HepG2 (cell line): ENCODE data around the gene SLC38A8. TPM values are rescaled to one million over a fixed set of nuclear protein-coding genes. Genes with fewer than 3 reads are reported as not detected.

Source experiments
- ATAC-seq: fragments of 200-7000 bp; cut with Tn5 transposase; 3 replicates; pipeline ENCODE4 v1.9.1; 2020; ENCODE audit warnings: mild to moderate bottlenecking, moderate library complexity
- BruUV-seq: library from RNA; stranded (reverse); fragments of 400-500 nt; replicated peaks from 2 replicates; lab custom pipeline; 2021; lab: Mats Ljungman, UMichigan
- CTCF ChIA-PET: fragments of 300-600 bp; formaldehyde crosslinking; extraction: SDS; loops from one replicate; lab custom pipeline; 2021; ENCODE audit warnings: low total read pairs, inconsistent platforms, low intra/inter-chr PET ratio; lab: Yijun Ruan, JAX
- POLR2A ChIA-PET: fragments of 350-600 bp; sonication (Branson Sonifier 250); formaldehyde crosslinking; loops from one replicate; lab custom pipeline; 2020; ENCODE audit warnings: antibody characterized with exemption, inconsistent platforms; lab: Yijun Ruan, JAX
- DNase-seq: peaks from one replicate; pipeline ENCODE4 v3.0.0-alpha.2; 2015; ENCODE audit warnings: low spot score
- FAIRE-seq: peaks from 3 replicates; lab custom pipeline; 2011; peaks lifted over from hg19 to GRCh38; lab: Jason Lieb, UNC
- H2AFZ ChIP-seq: one replicate; pipeline ENCODE4 v1.6.1; 2011; ENCODE audit warnings: low read length, inconsistent platforms
- H3K27ac ChIP-seq: fragments of 300-600 bp; 3 replicates; pipeline ENCODE4 v1.8.0; 2011; ENCODE audit warnings: mixed run types, mild to moderate bottlenecking, mixed read lengths, low read length, inconsistent platforms; ENCODE audit not compliant: insufficient read depth; ENCODE audit errors: extremely low read length
- H3K27me3 ChIP-seq, 2 experiments: fragments of 200-600 bp in 1 of 2; 2 replicates in 1 of 2; 3 replicates in 1 of 2; pipeline versions ENCODE4 v1.6.0 to v1.8.0; 2011; ENCODE audit warnings: low read length in 2 of 2, mild to moderate bottlenecking in 2 of 2, moderate library complexity in 2 of 2, inconsistent platforms in 1 of 2; ENCODE audit not compliant: insufficient read depth in 2 of 2, control insufficient read depth in 1 of 2
- H3K36me3 ChIP-seq, 2 experiments: fragments of 200-600 bp in 1 of 2; replicated peaks in 1 of 2; 2 replicates in 1 of 2; 3 replicates in 1 of 2; pipeline versions ENCODE4 v1.5.1 to v1.8.0; 2011; ENCODE audit warnings: low read length in 2 of 2, inconsistent platforms in 1 of 2; ENCODE audit not compliant: insufficient read depth in 2 of 2, control insufficient read depth in 1 of 2
- H3K4me1 ChIP-seq: 2 replicates; pipeline ENCODE4 v1.5.1; 2012; ENCODE audit warnings: low read length, inconsistent platforms; ENCODE audit not compliant: insufficient read depth
- H3K4me2 ChIP-seq: 2 replicates; pipeline ENCODE4 v1.6.0; 2011; ENCODE audit warnings: low read depth, low read length, inconsistent platforms
- H3K4me3 ChIP-seq, 3 experiments: fragments of 200-600 bp in 1 of 3; sonication (generic), shearing (Covaris generic) in 1 of 3; replicated peaks in 1 of 3; 2 replicates each; pipeline ENCODE4 v1.5.1; 2011 to 2016; ENCODE audit warnings: low read length in 3 of 3, inconsistent platforms in 2 of 3, low read depth in 2 of 3, mild to moderate bottlenecking in 2 of 3, control low read depth in 1 of 3, mixed read lengths in 1 of 3; ENCODE audit not compliant: insufficient read depth in 1 of 3
- H3K79me2 ChIP-seq: one replicate; pipeline ENCODE4 v1.6.1; 2011; ENCODE audit warnings: low read length, inconsistent platforms; ENCODE audit not compliant: insufficient read depth
- H3K9ac ChIP-seq: 2 replicates; pipeline ENCODE4 v1.6.0; 2011; ENCODE audit warnings: mild to moderate bottlenecking, low read depth, low read length, inconsistent platforms; ENCODE audit not compliant: insufficient read depth
- H3K9me3 ChIP-seq: 2 replicates; pipeline ENCODE4 v1.5.1; 2012; ENCODE audit warnings: mild to moderate bottlenecking, low read length
- H4K20me1 ChIP-seq: 2 replicates; pipeline ENCODE4 v1.6.0; 2011; ENCODE audit warnings: inconsistent platforms, mild to moderate bottlenecking, low read length, moderate library complexity; ENCODE audit not compliant: insufficient read depth
- AGO2 ChIP-seq: fragments of 200-400 bp; formaldehyde crosslinking; optimal IDR thresholded peaks from 2 replicates; pipeline ENCODE3; 2017; ENCODE audit warnings: mild to moderate bottlenecking, low read depth, low read length, moderate library complexity
- CBX2 ChIP-seq, 2 experiments: fragments of 200-600 bp in 1 of 2; sonication (generic); formaldehyde crosslinking in 1 of 2; IDR thresholded peaks; 2 replicates each; pipeline versions ENCODE4 v1.7.0 to v1.8.1; 2018 to 2022; ENCODE audit warnings: low read depth in 2 of 2, low read length in 1 of 2, mild to moderate bottlenecking in 1 of 2, missing genetic modification reagents in 1 of 2
- CREB1 ChIP-seq, 2 experiments: fragments of 450-650 bp in 1 of 2; IDR thresholded peaks; 2 replicates each; pipeline ENCODE4 v1.6.1; 2016 to 2017; ENCODE audit warnings: control low read depth in 1 of 2, mild to moderate bottlenecking in 1 of 2, missing compliant biosample characterization in 1 of 2, missing genetic modification characterization in 1 of 2
- EHMT2 ChIP-seq: fragments of 200-600 bp; sonication (generic); IDR thresholded peaks from 2 replicates; pipeline ENCODE4 v1.7.0; 2017; ENCODE audit warnings: antibody characterized with exemption, low read depth, low read length, borderline replicate concordance
- GABPA ChIP-seq, 2 experiments: IDR thresholded peaks; 2 replicates each; pipeline ENCODE4 v1.6.1; 2011 to 2016; ENCODE audit warnings: low read depth in 2 of 2, low read length in 1 of 2, missing biosample characterization in 1 of 2, missing genetic modification characterization in 1 of 2
- HNRNPLL ChIP-seq: fragments of 200-400 bp; formaldehyde crosslinking; IDR thresholded peaks from 2 replicates; pipeline ENCODE4 v1.6.1; 2017; ENCODE audit warnings: mild to moderate bottlenecking, low read depth, low read length; ENCODE audit not compliant: poor library complexity, severe bottlenecking
- RAD21 ChIP-seq: fragments of 450-650 bp; formaldehyde crosslinking; IDR thresholded peaks from 2 replicates; pipeline ENCODE4 v1.5.0; 2020; ENCODE audit warnings: mild to moderate bottlenecking
- SMC3 ChIP-seq: IDR thresholded peaks from 2 replicates; pipeline ENCODE4 v1.6.1; 2011; ENCODE audit warnings: low read length, improper control_type of control experiment
- STAG1 ChIP-seq: sonication (generic); formaldehyde crosslinking; IDR thresholded peaks from 2 replicates; pipeline ENCODE4 v1.4.0; 2020; ENCODE audit warnings: missing genetic modification reagents
- ZBTB43 ChIP-seq: sonication (generic); formaldehyde crosslinking; conservative IDR thresholded peaks from 2 replicates; pipeline ENCODE4 v1.4.0; 2020; ENCODE audit warnings: missing genetic modification reagents
- ZKSCAN5 ChIP-seq: sonication (generic); formaldehyde crosslinking; IDR thresholded peaks from 2 replicates; pipeline ENCODE4 v1.5.1; 2020; ENCODE audit warnings: mild to moderate bottlenecking, missing genetic modification reagents
- ZNF343 ChIP-seq: sonication (generic); formaldehyde crosslinking; IDR thresholded peaks from 2 replicates; pipeline ENCODE4 v1.4.0; 2020; ENCODE audit warnings: mild to moderate bottlenecking, missing genetic modification reagents
- ZNF782 ChIP-seq: sonication (generic); formaldehyde crosslinking; IDR thresholded peaks from 2 replicates; pipeline ENCODE4 v1.4.0; 2020; ENCODE audit warnings: missing genetic modification reagents, mild to moderate bottlenecking, borderline replicate concordance
- whole genome bisulfite sequencing: methylation state at CpG from one replicate; pipeline ENCODE4 v1.1.6; 2017; ENCODE audit warnings: low lambda C conversion rate; 5-methylcytosine and 5-hydroxymethylcytosine counted together
- in situ Hi-C: cut with HindIII; loops from 2 replicates; pipeline ENCODE4 v1.10.0; 2017; ENCODE audit warnings: low pct_unique_long_range_greater_than_20kb; ENCODE audit not compliant: extremely low pct_ligation_motif_present
- intact Hi-C: fragments of 100-400 bp; cut with micrococcal nuclease; formaldehyde crosslinking; loops from one replicate; pipeline ENCODE4 v1.10.0; 2022; ENCODE audit not compliant: unreplicated experiment
- polyA plus RNA-seq, 8 experiments: library from polyadenylated mRNA; depleted of rRNA in 3 of 8; stranded (reverse) in 7 of 8; unstranded in 1 of 8; fragments of >200 nt; fragmentation: Illumina TruSeq in 4 of 8; extraction: Trizol in 4 of 8; gene quantifications; 2 replicates each; pipeline versions ENCODE4 v1.2.1 to v1.2.3, GENCODE V29; 2011 to 2016; ENCODE audit warnings: low read depth in 4 of 8, missing spikeins in 1 of 8, mixed read lengths in 1 of 8; ENCODE audit not compliant: insufficient read depth in 1 of 8
- total RNA-seq, 5 experiments: library from RNA; depleted of rRNA; stranded (reverse); fragments of >200 nt; fragmentation: Illumina TruSeq; extraction: Trizol; gene quantifications; 2 replicates each; pipeline ENCODE4 v1.2.3, GENCODE V29; 2016; ENCODE audit warnings: low read depth in 1 of 5
- TF ChIP-seq, protein P1 (sequence below): sonication (generic); formaldehyde crosslinking; IDR thresholded peaks from 2 replicates; pipeline ENCODE4 v1.9.0; 2022; ENCODE audit warnings: low read depth, missing genetic modification reagents
- TF ChIP-seq, protein P2 (sequence below): sonication (generic); formaldehyde crosslinking; conservative IDR thresholded peaks from 2 replicates; pipeline ENCODE4 v1.8.0; 2022; ENCODE audit warnings: mild to moderate bottlenecking, moderate library complexity, missing genetic modification reagents
- TF ChIP-seq, protein P3 (sequence below): sonication (generic); formaldehyde crosslinking; IDR thresholded peaks from 2 replicates; pipeline ENCODE4 v1.5.0; 2020; ENCODE audit warnings: mild to moderate bottlenecking, missing genetic modification reagents, moderate library complexity

SLC38A8 gene
- total and polyA plus RNA-seq, 2 of the 13 experiments (the other 11 are each of a cell fraction or from before 2014, with no cell fraction given): 0.24 to 0.37 TPM

GRCh38 chr16:84065536-84066132, 23.0 kb upstream of the SLC38A8 start:
- POLR2A ChIA-PET: no interaction called here
- no TSS peak for BruUV-seq
- Histone ChIP-seq H3K4me2 (no peak overlapping the region), H4K20me1 (peaks cover 4% of the 10 kb centered on the region; the same call in 1 of the 2 replicates), H3K79me2 (no peaks in the 10 kb centered on the region), H3K9me3 (no peaks in the 10 kb centered on the region), H3K9ac (no peak overlapping the region), H3K4me1 (no peaks in the 10 kb centered on the region), H3K4me3 (no peak overlapping the region), H2AFZ (no peak overlapping the region), H3K27me3 (no peaks in the 10 kb centered on the region), H3K27ac (no peak overlapping the region), H3K36me3 (peaks cover 50 to 89% of the 10 kb centered on the region in 2 experiments)
- DNase-seq (peak; percentile 58), FAIRE-seq (peak; percentile 64), ATAC-seq (peak; percentile 73)
- TF ChIP-seq, protein P1, sequence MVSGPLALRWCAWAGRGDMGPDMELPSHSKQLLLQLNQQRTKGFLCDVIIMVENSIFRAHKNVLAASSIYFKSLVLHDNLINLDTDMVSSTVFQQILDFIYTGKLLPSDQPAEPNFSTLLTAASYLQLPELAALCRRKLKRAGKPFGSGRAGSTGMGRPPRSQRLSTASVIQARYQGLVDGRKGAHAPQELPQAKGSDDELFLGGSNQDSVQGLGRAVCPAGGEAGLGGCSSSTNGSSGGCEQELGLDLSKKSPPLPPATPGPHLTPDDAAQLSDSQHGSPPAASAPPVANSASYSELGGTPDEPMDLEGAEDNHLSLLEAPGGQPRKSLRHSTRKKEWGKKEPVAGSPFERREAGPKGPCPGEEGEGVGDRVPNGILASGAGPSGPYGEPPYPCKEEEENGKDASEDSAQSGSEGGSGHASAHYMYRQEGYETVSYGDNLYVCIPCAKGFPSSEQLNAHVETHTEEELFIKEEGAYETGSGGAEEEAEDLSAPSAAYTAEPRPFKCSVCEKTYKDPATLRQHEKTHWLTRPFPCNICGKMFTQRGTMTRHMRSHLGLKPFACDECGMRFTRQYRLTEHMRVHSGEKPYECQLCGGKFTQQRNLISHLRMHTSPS (CRISPR knock-in tag): no peak
- TF ChIP-seq, protein P2, sequence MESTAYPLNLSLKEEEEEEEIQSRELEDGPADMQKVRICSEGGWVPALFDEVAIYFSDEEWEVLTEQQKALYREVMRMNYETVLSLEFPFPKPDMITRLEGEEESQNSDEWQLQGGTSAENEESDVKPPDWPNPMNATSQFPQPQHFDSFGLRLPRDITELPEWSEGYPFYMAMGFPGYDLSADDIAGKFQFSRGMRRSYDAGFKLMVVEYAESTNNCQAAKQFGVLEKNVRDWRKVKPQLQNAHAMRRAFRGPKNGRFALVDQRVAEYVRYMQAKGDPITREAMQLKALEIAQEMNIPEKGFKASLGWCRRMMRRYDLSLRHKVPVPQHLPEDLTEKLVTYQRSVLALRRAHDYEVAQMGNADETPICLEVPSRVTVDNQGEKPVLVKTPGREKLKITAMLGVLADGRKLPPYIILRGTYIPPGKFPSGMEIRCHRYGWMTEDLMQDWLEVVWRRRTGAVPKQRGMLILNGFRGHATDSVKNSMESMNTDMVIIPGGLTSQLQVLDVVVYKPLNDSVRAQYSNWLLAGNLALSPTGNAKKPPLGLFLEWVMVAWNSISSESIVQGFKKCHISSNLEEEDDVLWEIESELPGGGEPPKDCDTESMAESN (CRISPR knock-in tag): no peak
- no peak for TF ChIP-seq ZNF343
- no peak for TF ChIP-seq GABPA (IDR thresholded peaks at IDR 0.05; ENCODE audit: low read depth, low read length)
- TF ChIP-seq GABPA (CRISPR knock-in tag; IDR thresholded peaks at IDR 0.05; ENCODE audit: low read depth): no peak
- no peak for TF ChIP-seq HNRNPLL
- no peak for TF ChIP-seq ZBTB43 (CRISPR knock-in tag)
- no peak for TF ChIP-seq ZKSCAN5 (CRISPR knock-in tag)
- TF ChIP-seq RAD21 (CRISPR knock-in tag): peak; percentile 52
- no peak for TF ChIP-seq EHMT2
- TF ChIP-seq ZNF782: no peak
- no peak for TF ChIP-seq AGO2
- no peak for TF ChIP-seq CBX2 (IDR thresholded peaks at IDR 0.05; ENCODE audit: low read depth, low read length)
- TF ChIP-seq CBX2 (CRISPR knock-in tag; IDR thresholded peaks at IDR 0.05; ENCODE audit: low read depth): no peak
- TF ChIP-seq, protein P3, sequence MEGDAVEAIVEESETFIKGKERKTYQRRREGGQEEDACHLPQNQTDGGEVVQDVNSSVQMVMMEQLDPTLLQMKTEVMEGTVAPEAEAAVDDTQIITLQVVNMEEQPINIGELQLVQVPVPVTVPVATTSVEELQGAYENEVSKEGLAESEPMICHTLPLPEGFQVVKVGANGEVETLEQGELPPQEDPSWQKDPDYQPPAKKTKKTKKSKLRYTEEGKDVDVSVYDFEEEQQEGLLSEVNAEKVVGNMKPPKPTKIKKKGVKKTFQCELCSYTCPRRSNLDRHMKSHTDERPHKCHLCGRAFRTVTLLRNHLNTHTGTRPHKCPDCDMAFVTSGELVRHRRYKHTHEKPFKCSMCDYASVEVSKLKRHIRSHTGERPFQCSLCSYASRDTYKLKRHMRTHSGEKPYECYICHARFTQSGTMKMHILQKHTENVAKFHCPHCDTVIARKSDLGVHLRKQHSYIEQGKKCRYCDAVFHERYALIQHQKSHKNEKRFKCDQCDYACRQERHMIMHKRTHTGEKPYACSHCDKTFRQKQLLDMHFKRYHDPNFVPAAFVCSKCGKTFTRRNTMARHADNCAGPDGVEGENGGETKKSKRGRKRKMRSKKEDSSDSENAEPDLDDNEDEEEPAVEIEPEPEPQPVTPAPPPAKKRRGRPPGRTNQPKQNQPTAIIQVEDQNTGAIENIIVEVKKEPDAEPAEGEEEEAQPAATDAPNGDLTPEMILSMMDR: peak; percentile 87
- TF ChIP-seq CREB1 (IDR thresholded peaks at IDR 0.05): no peak
- TF ChIP-seq CREB1 (CRISPR knock-in tag; IDR thresholded peaks at IDR 0.05): no peak; the same call in 1 of the 2 replicates
- peak; percentile 78 for TF ChIP-seq STAG1 (CRISPR knock-in tag)
- TF ChIP-seq SMC3: peak; percentile 85
- WGBS: 44% methylated on average over 12 of the region's 12 CpGs
- in situ Hi-C loops: no loop called here
- intact Hi-C loops: loop anchor here (1.0 kb wide), 3 partner anchors 109 to 239 kb away; no protein-coding TSS in a partner anchor
- CTCF ChIA-PET: interaction anchor here (0.6 to 4.9 kb wide), 4 partner anchors 98 to 526 kb away, joined by 3 to 53 read pairs (median 6); partner anchors contain the start of gene NECAB2
